Bronchial epithelial cell (primary cell): Measurements from ENCODE around the gene CRTC2. TPM values are rescaled to one million over a fixed set of nuclear protein-coding genes. Genes with fewer than 3 reads are reported as not detected.
A peak's percentile ranks its signal among the peaks of the same experiment; 100 is the strongest.

Experiments
- DNase-seq: peaks from one replicate; pipeline ENCODE4 v3.0.0-alpha.2; 2010; ENCODE audit warnings: low read depth
- FAIRE-seq: peaks from 2 replicates; lab custom pipeline; 2011; peaks lifted over from hg19 to GRCh38; lab: Jason Lieb, UNC
- H3K27me3 ChIP-seq: 2 replicates; pipeline ENCODE4 v1.5.1; 2011; ENCODE audit warnings: low read length; ENCODE audit not compliant: control insufficient read depth, insufficient read depth
- H3K36me3 ChIP-seq: 2 replicates; pipeline ENCODE4 v1.5.1; 2011; ENCODE audit warnings: low read length; ENCODE audit not compliant: control insufficient read depth, insufficient read depth
- H3K4me3 ChIP-seq: 2 replicates; pipeline ENCODE4 v1.5.1; 2011; ENCODE audit warnings: mild to moderate bottlenecking, low read depth, low read length, control low read depth
- CTCF ChIP-seq: IDR thresholded peaks from 2 replicates; pipeline ENCODE4 v1.5.1; 2011; ENCODE audit warnings: mild to moderate bottlenecking, moderate library complexity, low read length, control low read depth, inconsistent platforms; ENCODE audit not compliant: insufficient read depth, severe bottlenecking
- total RNA-seq: library from RNA; depleted of rRNA; stranded (reverse); fragments of >200 nt; gene quantifications from 2 replicates; pipeline ENCODE4 v1.2.1, GENCODE V29; 2014

CRTC2 gene
- total RNA-seq, 1 donor from 2014 or later, result 2.6 TPM

GRCh38 chr1:153968972-153969371 lies 10.6 kb upstream of the CRTC2 start:
- TF ChIP-seq CTCF, result no peak
- no peak overlapping the region for H3K4me3 ChIP-seq
- H3K27me3 ChIP-seq, result no peaks in the 10 kb centered on the region
- peaks cover 6% of the 10 kb centered on the region for H3K36me3 ChIP-seq
- no peak for FAIRE-seq
- no peak for DNase-seq

DNA sequence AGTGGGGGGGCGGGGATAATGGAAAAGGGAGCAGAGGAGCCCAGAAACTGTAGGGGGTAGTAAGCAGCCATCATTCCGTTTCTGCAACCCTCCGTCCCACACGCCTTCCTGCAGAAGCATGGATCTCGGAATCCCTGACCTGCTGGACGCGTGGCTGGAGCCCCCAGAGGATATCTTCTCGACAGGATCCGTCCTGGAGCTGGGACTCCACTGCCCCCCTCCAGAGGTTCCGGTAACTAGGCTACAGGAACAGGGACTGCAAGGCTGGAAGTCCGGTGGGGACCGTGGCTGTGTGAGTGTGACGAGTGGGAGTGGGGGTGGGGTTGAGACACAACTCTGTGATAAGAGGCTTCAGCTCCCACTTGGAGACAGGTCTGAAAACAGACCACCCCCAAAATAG lies 10.0 kb upstream of the CRTC2 start:
- no peak for TF ChIP-seq CTCF
- no peak for FAIRE-seq
- DNase-seq, result no peak
- Histone ChIP-seq H3K36me3 (peaks cover 2% of the 10 kb centered on the region), H3K27me3 (no peaks in the 10 kb centered on the region), H3K4me3 (peak overlapping the region; percentile 57)

DNA sequence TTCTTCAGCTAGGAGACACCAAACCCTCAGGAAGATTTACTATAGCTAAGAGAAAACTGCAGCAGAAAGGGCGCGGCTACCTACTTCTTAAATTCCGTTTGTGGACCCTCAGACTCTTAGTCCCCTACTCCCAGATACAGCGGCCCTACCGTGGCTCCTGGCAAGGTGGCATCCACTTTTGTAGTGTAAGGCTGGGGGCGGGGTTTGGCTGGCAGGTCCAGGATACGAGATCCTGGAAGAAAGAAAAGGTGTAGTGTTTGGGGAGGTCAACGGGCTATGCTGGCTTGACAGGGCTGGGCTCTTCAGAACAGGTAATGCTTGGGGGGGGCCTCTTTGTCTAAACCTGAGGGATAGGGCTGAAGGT lies 9.6 kb upstream of the CRTC2 start:
- no peaks in the 10 kb centered on the region for H3K27me3 ChIP-seq
- DNase-seq (no peak), FAIRE-seq (no peak)
- no peak for TF ChIP-seq CTCF
- peaks cover under 1% of the 10 kb centered on the region for H3K36me3 ChIP-seq
- H3K4me3 ChIP-seq, result peak overlapping the region; percentile 57

DNA sequence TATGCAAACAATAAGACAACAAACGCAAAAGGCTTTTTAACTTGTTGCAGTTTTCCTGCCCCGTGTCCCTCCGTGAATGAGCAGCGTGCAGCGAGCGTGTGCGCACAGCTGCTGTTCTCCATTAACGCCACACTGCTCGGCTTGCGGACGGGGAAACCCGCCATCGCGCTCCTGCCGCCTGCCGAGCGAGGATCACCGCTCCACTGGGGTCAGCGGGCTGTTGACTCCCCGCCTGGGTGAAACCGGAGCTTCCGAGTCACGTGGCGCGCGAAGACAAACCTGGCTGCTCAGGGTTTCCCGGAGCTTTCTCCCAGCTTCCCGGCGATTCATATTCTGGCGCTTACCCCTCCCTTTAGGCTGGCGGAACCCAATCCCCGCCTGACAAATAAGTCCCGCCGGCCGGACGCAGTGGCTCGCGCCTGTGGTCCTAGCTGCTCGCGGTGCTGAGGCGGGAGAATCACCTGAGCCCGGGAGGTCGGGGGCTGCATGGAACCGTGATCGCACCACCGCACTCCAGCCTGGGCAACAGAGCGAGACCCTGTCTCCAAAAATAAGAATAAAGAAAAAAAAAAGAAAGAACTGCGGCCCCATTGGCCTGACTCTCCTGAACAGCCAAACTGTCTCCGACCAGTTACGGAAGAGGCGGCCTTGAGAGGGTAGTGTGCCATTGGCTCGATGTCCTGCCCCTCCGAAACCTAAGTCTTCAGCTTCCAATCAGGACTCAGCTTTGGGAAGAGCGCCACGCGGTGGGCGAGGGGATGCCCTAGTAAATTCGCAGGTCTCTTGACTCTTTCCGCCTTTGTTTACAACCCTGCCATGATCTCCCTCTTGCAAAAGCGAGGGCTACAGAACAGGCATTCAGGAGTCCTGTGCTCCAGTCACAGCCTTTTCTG lies 8.9 kb upstream of the CRTC2 start, which contains the start of gene CREB3L4:
CREB3L4 (plus strand) TSS at position 796 of the 893 bp plus-strand sequence. CDS start 624 bp downstream, outside the sequence.
- peak within 1 kb of the TSS; percentile 57 for H3K4me3 ChIP-seq
- peak; percentile 42 for TF ChIP-seq CTCF
- FAIRE-seq, result no peak
- no peaks in the 10 kb centered on the region for H3K27me3 ChIP-seq
- no peaks in the 10 kb centered on the region for H3K36me3 ChIP-seq
- DNase-seq, result peak; percentile 97

- Histone ChIP-seq H3K27me3 (no peaks in the 10 kb centered on the region), H3K36me3 (peaks cover 9% of the 10 kb centered on the region), H3K4me3 (peak overlapping the region; percentile 80)
- peak; percentile 74 for DNase-seq
- FAIRE-seq, result no peak
- TF ChIP-seq CTCF, result no peak
These were observed 5.5 kb upstream of the CRTC2 start for GRCh38 chr1:153963850-153964331.
